ENCODE measurements around the gene CMPK1. TPM values are rescaled to one million over a fixed set of nuclear protein-coding genes. Genes with fewer than 3 reads are reported as not detected.

The CMPK1 gene
- polyA plus RNA-seq, 1 donor (not counting 4 experiments of a cell fraction or from before 2014, with no cell fraction given) = 63.8 TPM

DNA sequence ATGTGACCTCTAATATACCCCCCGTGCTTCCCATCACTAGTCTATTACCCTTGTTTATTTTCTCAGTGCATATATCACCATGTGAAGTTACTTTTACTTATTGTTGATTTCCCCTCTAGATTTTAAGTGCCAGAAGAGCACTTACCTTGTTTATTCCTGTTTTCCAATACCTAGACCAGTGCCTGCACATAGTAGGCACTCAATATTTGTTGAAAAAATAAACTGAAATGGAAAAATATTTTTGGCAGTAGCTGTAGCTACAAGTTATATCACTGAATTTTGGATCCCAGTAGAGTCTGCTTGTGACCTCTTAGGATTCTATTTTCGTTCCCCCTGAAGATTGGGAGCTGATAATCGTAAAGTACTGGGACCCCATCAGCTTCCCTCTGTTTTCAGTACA, 50.5 kb downstream of the CMPK1 start:
- H3K4me3 ChIP-seq (ENCODE audit: control insufficient read depth in 2 of 3, extremely low read depth in 1 of 3, insufficient read depth in 2 of 3, low read depth in 1 of 3, low read length in 3 of 3) = no peak overlapping the region
- dilution Hi-C loops (cut with MboI; ENCODE audit: extremely low pct_ligation_motif_present, low sequenced_read_pairs) = no loop called here
- TF ChIP-seq, protein P1, sequence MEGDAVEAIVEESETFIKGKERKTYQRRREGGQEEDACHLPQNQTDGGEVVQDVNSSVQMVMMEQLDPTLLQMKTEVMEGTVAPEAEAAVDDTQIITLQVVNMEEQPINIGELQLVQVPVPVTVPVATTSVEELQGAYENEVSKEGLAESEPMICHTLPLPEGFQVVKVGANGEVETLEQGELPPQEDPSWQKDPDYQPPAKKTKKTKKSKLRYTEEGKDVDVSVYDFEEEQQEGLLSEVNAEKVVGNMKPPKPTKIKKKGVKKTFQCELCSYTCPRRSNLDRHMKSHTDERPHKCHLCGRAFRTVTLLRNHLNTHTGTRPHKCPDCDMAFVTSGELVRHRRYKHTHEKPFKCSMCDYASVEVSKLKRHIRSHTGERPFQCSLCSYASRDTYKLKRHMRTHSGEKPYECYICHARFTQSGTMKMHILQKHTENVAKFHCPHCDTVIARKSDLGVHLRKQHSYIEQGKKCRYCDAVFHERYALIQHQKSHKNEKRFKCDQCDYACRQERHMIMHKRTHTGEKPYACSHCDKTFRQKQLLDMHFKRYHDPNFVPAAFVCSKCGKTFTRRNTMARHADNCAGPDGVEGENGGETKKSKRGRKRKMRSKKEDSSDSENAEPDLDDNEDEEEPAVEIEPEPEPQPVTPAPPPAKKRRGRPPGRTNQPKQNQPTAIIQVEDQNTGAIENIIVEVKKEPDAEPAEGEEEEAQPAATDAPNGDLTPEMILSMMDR (optimal IDR thresholded peaks at IDR 0.05 in 1 of 3, IDR thresholded peaks at IDR 0.05 in 1 of 3, conservative IDR thresholded peaks at IDR 0.05 in 1 of 3; ENCODE audit: extremely low read depth in 1 of 3, insufficient read depth in 2 of 3, low read length in 3 of 3) = no peak
- TF ChIP-seq EZH2 (IDR thresholded peaks at IDR 0.05; ENCODE audit: low read length) = no peak
- no peaks in the 10 kb centered on the region for H3K27me3 ChIP-seq (ENCODE audit: control insufficient read depth, extremely low read depth, insufficient read depth, low read length)
- H3K27ac ChIP-seq (ENCODE audit: control insufficient read depth, insufficient read depth, low read length) = no peak overlapping the region
- no peak overlapping the region for H3K9ac ChIP-seq (ENCODE audit: control insufficient read depth, extremely low read depth, insufficient read depth, low read length)
- H3K9me1 ChIP-seq (ENCODE audit: control insufficient read depth, extremely low read depth, insufficient read depth, low read length) = no peaks in the 10 kb centered on the region
- H3K4me2 ChIP-seq (ENCODE audit: control insufficient read depth, extremely low read depth, insufficient read depth, low read depth, low read length) = no peak overlapping the region
- H3K79me2 ChIP-seq (ENCODE audit: control insufficient read depth, insufficient read depth, low read length) = no peaks in the 10 kb centered on the region
- no peak for DNase-seq (ENCODE audit: low read depth, low spot score)
- no peaks in the 10 kb centered on the region for H3K9me3 ChIP-seq (ENCODE audit: control insufficient read depth, low read depth, low read length)
- H2AFZ ChIP-seq (ENCODE audit: control insufficient read depth, low read length) = no peak overlapping the region
- H4K20me1 ChIP-seq (ENCODE audit: control insufficient read depth, extremely low read depth, insufficient read depth, low read length) = no peaks in the 10 kb centered on the region
- no peaks in the 10 kb centered on the region for H3K4me1 ChIP-seq (ENCODE audit: control insufficient read depth, extremely low read depth, insufficient read depth, low read length)
- H3K36me3 ChIP-seq (ENCODE audit: control insufficient read depth in 2 of 2, extremely low read depth in 1 of 2, insufficient read depth in 2 of 2, low read length in 2 of 2) = peaks cover 0 to 6% of the 10 kb centered on the region in 2 experiments
- FAIRE-seq = no peak

DNA sequence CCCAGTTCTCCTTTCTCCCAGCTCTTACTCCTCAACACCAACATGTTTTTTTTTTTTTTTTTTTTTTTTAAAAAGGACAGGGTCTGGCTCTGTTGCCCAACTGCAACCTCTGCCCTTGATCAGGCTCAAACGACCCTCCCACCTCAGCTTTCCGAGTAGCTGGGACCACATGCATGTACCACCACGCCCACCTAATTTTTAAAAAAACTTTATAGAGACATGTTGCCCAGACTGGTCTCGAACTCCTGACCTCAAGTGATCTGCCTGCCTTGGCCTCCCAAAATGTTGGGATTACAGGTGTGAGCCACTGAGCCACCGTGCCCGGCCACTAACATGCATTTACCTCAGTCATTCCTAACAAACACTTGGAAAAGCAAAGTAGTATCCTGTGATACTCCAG, 51.4 kb downstream of the CMPK1 start:
- dilution Hi-C loops (cut with MboI; ENCODE audit: extremely low pct_ligation_motif_present, low sequenced_read_pairs) = no loop called here
- no peaks in the 10 kb centered on the region for H3K4me1 ChIP-seq (ENCODE audit: control insufficient read depth, extremely low read depth, insufficient read depth, low read length)
- no peak overlapping the region for H2AFZ ChIP-seq (ENCODE audit: control insufficient read depth, low read length)
- H3K9ac ChIP-seq (ENCODE audit: control insufficient read depth, extremely low read depth, insufficient read depth, low read length) = no peak overlapping the region
- no peaks in the 10 kb centered on the region for H3K79me2 ChIP-seq (ENCODE audit: control insufficient read depth, insufficient read depth, low read length)
- no peaks in the 10 kb centered on the region for H3K27me3 ChIP-seq (ENCODE audit: control insufficient read depth, extremely low read depth, insufficient read depth, low read length)
- H3K4me3 ChIP-seq (ENCODE audit: control insufficient read depth in 2 of 3, extremely low read depth in 1 of 3, insufficient read depth in 2 of 3, low read depth in 1 of 3, low read length in 3 of 3) = no peak overlapping the region
- no peak for FAIRE-seq
- peaks cover 0 to 6% of the 10 kb centered on the region in 2 experiments for H3K36me3 ChIP-seq (ENCODE audit: control insufficient read depth in 2 of 2, extremely low read depth in 1 of 2, insufficient read depth in 2 of 2, low read length in 2 of 2)
- no peak overlapping the region for H3K27ac ChIP-seq (ENCODE audit: control insufficient read depth, insufficient read depth, low read length)
- H3K4me2 ChIP-seq (ENCODE audit: control insufficient read depth, extremely low read depth, insufficient read depth, low read depth, low read length) = no peak overlapping the region
- H3K9me3 ChIP-seq (ENCODE audit: control insufficient read depth, low read depth, low read length) = no peaks in the 10 kb centered on the region
- H4K20me1 ChIP-seq (ENCODE audit: control insufficient read depth, extremely low read depth, insufficient read depth, low read length) = no peaks in the 10 kb centered on the region
- no peaks in the 10 kb centered on the region for H3K9me1 ChIP-seq (ENCODE audit: control insufficient read depth, extremely low read depth, insufficient read depth, low read length)
- no peak for TF ChIP-seq EZH2 (IDR thresholded peaks at IDR 0.05; ENCODE audit: low read length)
- TF ChIP-seq, protein P1 (optimal IDR thresholded peaks at IDR 0.05 in 1 of 3, IDR thresholded peaks at IDR 0.05 in 1 of 3, conservative IDR thresholded peaks at IDR 0.05 in 1 of 3; ENCODE audit: extremely low read depth in 1 of 3, insufficient read depth in 2 of 3, low read length in 3 of 3) = no peak
- DNase-seq (ENCODE audit: low read depth, low spot score) = no peak
